Calu3 (cell line): Measurements from ENCODE around the gene CRYBB2. TPM values are rescaled to one million over a fixed set of nuclear protein-coding genes. Genes with fewer than 3 reads are reported as not detected.

Experiments
- BruUV-seq: library from RNA; stranded (reverse); fragments of 400-500 nt; replicated peaks from 2 replicates; lab custom pipeline; 2021; lab: Mats Ljungman, UMichigan
- CTCF ChIA-PET: fragments of 300-600 bp; sonication (Branson Sonifier 250); formaldehyde crosslinking; loops from one replicate; lab custom pipeline; 2022; ENCODE audit warnings: antibody characterized with exemption; lab: Charles Lee
- DNase-seq: peaks from one replicate; pipeline ENCODE4 v3.0.0; 2022
- H3K27ac Mint-ChIP-seq: one replicate; pipeline ENCODE4 v1.8.0; 2022; ENCODE audit warnings: mixed read lengths; ENCODE audit not compliant: unreplicated experiment
- H3K27me3 Mint-ChIP-seq: one replicate; pipeline ENCODE4 v1.8.0; 2022; ENCODE audit warnings: mixed read lengths; ENCODE audit not compliant: unreplicated experiment
- H3K36me3 Mint-ChIP-seq: one replicate; pipeline ENCODE4 v1.8.0; 2022; ENCODE audit warnings: mild to moderate bottlenecking, moderate library complexity, mixed read lengths; ENCODE audit not compliant: insufficient read depth, unreplicated experiment
- H3K4me1 Mint-ChIP-seq: one replicate; pipeline ENCODE4 v1.8.0; 2022; ENCODE audit warnings: mild to moderate bottlenecking, low read depth, mixed read lengths; ENCODE audit not compliant: unreplicated experiment
- H3K4me3 Mint-ChIP-seq: one replicate; pipeline ENCODE4 v1.8.0; 2022; ENCODE audit warnings: mild to moderate bottlenecking, low read depth, moderate library complexity, mixed read lengths; ENCODE audit not compliant: unreplicated experiment
- H3K9me3 Mint-ChIP-seq: one replicate; pipeline ENCODE4 v1.8.0; 2022; ENCODE audit warnings: low read depth, mixed read lengths; ENCODE audit not compliant: unreplicated experiment
- CTCF ChIP-seq: fragments of 200-600 bp; IDR thresholded peaks from one replicate; pipeline ENCODE4 v1.8.0; 2022; ENCODE audit warnings: antibody characterized with exemption; ENCODE audit not compliant: unreplicated experiment
- intact Hi-C: fragments of 100-400 bp; cut with micrococcal nuclease; formaldehyde crosslinking; loops from one replicate; pipeline ENCODE4 v1.10.0; 2022; ENCODE audit not compliant: unreplicated experiment
- total RNA-seq: library from RNA; stranded (reverse); gene quantifications from 2 replicates; pipeline ENCODE4 v1.2.3, GENCODE V29; 2022

Gene CRYBB2
- total RNA-seq, 1 experiment from 2014 or later: 0.42 TPM

GRCh38 chr22:25174888-25175411, 44.5 kb upstream of the CRYBB2 start:
- Mint-ChIP-seq H3K9me3 (no peaks in the 10 kb centered on the region), H3K27ac (no peak overlapping the region), H3K4me3 (no peak overlapping the region), H3K27me3 (no peaks in the 10 kb centered on the region), H3K4me1 (no peaks in the 10 kb centered on the region), H3K36me3 (peaks cover 23% of the 10 kb centered on the region)
- no peak for TF ChIP-seq CTCF
- no peak for DNase-seq
- no TSS peak for BruUV-seq
- CTCF ChIA-PET: no interaction called here
- intact Hi-C loops: loop anchor here (5.0 kb wide), 1 partner anchor 63 kb away; no protein-coding TSS in a partner anchor

- no peaks in the 10 kb centered on the region for H3K27me3 Mint-ChIP-seq
- no peak overlapping the region for H3K27ac Mint-ChIP-seq
- no peaks in the 10 kb centered on the region for H3K4me1 Mint-ChIP-seq
- H3K9me3 Mint-ChIP-seq: no peaks in the 10 kb centered on the region
- peaks cover 15% of the 10 kb centered on the region for H3K36me3 Mint-ChIP-seq
- DNase-seq: no peak
- no peak for TF ChIP-seq CTCF
- CTCF ChIA-PET: no interaction called here
- intact Hi-C loops: no loop called here
- BruUV-seq: no TSS peak
- H3K4me3 Mint-ChIP-seq: no peak overlapping the region
These were observed 43.3 kb upstream of the CRYBB2 start for GRCh38 chr22:25176175-25176574.

- intact Hi-C loops: no loop called here
- BruUV-seq: no TSS peak
- CTCF ChIA-PET: no interaction called here
- Mint-ChIP-seq H3K4me1 (no peaks in the 10 kb centered on the region), H3K27ac (no peak overlapping the region), H3K36me3 (peaks cover 21% of the 10 kb centered on the region), H3K4me3 (no peak overlapping the region), H3K27me3 (no peaks in the 10 kb centered on the region), H3K9me3 (no peaks in the 10 kb centered on the region)
- no peak for DNase-seq
- no peak for TF ChIP-seq CTCF
These were observed 42.6 kb upstream of the CRYBB2 start for GRCh38 chr22:25176799-25177198.

DNA sequence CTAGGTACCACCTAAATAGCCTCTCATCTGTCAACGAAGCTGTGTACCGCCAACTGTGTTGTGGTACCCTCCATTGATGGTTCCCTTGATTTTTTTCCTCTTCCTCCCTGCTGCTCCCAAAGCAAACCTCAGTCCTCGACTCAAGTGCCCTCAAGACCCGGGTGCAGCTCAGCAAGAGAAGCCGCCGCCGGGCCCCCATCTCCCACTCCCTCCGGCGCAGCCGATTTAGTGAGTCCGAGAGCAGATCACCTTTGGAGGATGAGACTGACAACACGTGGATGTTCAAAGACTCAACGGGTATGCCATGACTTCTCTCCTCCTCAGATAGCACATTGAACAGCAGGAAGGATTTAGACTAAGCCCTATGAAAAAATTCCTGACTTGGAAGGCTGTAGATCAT, 42.2 kb upstream of the CRYBB2 start:
- CTCF ChIA-PET: no interaction called here
- Mint-ChIP-seq H3K4me3 (no peak overlapping the region), H3K27me3 (no peaks in the 10 kb centered on the region), H3K27ac (no peak overlapping the region), H3K9me3 (no peaks in the 10 kb centered on the region), H3K36me3 (peaks cover 21% of the 10 kb centered on the region), H3K4me1 (no peaks in the 10 kb centered on the region)
- TF ChIP-seq CTCF: no peak
- no TSS peak for BruUV-seq
- no peak for DNase-seq
- intact Hi-C loops: no loop called here
